ENCODE results near the gene DKK3. TPM values are rescaled to one million over a fixed set of nuclear protein-coding genes. Genes with fewer than 3 reads are reported as not detected.

Gene DKK3
- total and polyA plus RNA-seq, 7 donors, result 2.8 to 10.5 (median 4.1) TPM

DNA sequence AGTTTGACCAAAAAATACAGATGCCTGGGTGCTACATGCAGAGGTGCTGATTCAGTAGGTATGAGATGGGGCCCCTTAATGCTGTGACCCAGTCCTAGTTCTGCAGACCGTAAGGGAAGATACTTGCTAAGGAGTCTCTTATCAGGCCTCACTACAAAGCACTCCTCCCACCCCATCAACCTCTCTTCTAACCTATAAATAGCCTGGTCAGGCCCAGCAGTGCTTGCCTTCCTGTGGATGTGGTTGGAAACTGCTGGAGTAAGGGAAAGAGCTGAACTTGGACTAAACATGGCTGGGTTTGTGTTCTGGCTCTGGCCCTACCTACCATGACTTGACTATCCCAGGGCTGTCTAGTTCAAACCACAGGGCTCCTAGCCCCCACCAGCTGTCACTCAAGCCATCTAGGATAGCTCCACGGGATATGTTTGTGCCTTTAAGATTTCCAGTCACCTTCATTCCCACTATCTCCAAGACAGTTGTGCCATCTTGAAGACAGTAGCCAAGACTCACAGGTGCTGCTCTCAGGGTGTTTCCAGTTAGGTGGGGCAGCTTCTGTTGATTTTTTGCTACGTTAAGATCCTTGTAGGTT is 9.5 kb upstream of the DKK3 start:
- intact Hi-C loops (cut with DNase I), result no loop called here
- 77 to 86% (median 85%) methylated on average over 3 of the region's 3 CpGs for WGBS, 3 donors

DNA sequence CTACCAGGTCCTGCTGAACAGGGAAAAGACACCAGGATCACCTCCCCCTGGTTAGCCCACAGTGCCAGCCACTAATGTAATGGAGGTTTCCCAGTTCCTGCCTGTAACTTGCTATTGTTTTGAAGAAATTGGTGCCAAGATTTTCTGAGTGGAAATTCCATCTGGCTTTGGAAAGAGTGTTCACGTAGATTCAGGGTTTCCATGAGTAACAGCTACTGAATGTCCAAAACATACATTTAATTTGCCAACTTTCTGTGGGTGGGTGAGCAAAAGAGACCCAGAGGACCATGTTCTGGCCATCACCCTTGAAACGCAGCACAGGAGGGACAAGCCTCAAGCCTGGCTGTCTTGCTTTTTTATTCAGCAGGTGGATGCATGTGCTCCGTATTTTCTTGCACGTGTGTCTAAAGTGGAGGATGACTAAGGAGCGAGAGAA is 8.8 kb upstream of the DKK3 start:
- WGBS, 3 donors, result 36 to 57% (median 45%) methylated on average over 5 of the region's 5 CpGs
- ATAC-seq, result no peak
- DNase-seq, result no peak
- no peaks in the 10 kb centered on the region for H3K4me1 ChIP-seq
- H3K27ac ChIP-seq, result no peak overlapping the region
- H3K4me3 ChIP-seq, result no peak overlapping the region
- H3K27me3 ChIP-seq (ENCODE audit: insufficient read depth in 3 of 3, low read length in 2 of 3), result no peaks in the 10 kb centered on the region
- TF ChIP-seq, protein P1, sequence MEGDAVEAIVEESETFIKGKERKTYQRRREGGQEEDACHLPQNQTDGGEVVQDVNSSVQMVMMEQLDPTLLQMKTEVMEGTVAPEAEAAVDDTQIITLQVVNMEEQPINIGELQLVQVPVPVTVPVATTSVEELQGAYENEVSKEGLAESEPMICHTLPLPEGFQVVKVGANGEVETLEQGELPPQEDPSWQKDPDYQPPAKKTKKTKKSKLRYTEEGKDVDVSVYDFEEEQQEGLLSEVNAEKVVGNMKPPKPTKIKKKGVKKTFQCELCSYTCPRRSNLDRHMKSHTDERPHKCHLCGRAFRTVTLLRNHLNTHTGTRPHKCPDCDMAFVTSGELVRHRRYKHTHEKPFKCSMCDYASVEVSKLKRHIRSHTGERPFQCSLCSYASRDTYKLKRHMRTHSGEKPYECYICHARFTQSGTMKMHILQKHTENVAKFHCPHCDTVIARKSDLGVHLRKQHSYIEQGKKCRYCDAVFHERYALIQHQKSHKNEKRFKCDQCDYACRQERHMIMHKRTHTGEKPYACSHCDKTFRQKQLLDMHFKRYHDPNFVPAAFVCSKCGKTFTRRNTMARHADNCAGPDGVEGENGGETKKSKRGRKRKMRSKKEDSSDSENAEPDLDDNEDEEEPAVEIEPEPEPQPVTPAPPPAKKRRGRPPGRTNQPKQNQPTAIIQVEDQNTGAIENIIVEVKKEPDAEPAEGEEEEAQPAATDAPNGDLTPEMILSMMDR (IDR thresholded peaks at IDR 0.05), result no peak
- intact Hi-C loops (cut with DNase I), result no loop called here
- H3K36me3 ChIP-seq (ENCODE audit: insufficient read depth in 1 of 2, low read depth in 1 of 2), result no peaks in the 10 kb centered on the region
- no peaks in the 10 kb centered on the region for H3K9me3 ChIP-seq

More for the DNA sequence above, 9.5 kb upstream of the DKK3 start:
- no peaks in the 10 kb centered on the region for H3K36me3 ChIP-seq (ENCODE audit: insufficient read depth in 1 of 2, low read depth in 1 of 2)
- H3K27ac ChIP-seq, result no peak overlapping the region
- H3K9me3 ChIP-seq, result no peaks in the 10 kb centered on the region
- peak in 1 of 4 donors; percentile 25 for ATAC-seq
- TF ChIP-seq, protein P1 (IDR thresholded peaks at IDR 0.05), result no peak
- DNase-seq, result no peak
- no peak overlapping the region for H3K4me3 ChIP-seq
- H3K4me1 ChIP-seq, result no peaks in the 10 kb centered on the region
- H3K27me3 ChIP-seq (ENCODE audit: insufficient read depth in 3 of 3, low read length in 2 of 3), result no peaks in the 10 kb centered on the region

DNA sequence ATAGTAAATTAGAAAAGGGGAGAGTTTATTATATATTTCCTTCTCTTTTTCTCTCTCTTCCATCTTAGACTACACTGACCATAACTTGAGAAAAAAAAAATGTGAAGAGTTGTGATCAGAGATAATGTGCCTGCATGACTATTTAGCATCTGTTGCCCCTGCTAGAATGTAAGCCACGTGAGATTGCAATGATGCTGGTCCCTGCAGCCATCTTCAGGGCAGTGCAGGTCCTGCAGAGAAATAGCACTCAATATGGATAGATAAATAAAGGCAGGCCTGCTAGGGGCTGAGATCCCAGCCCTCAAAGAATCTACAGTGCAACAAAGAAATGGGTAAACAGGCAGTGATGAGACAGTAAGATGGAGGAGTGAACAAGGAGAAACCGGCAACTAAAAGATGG is 7.8 kb upstream of the DKK3 start:
- Histone ChIP-seq H3K4me3 (no peak overlapping the region), H3K4me1 (no peaks in the 10 kb centered on the region), H3K36me3 (ENCODE audit: insufficient read depth in 1 of 2, low read depth in 1 of 2) (no peaks in the 10 kb centered on the region), H3K27ac (no peak overlapping the region), H3K27me3 (ENCODE audit: insufficient read depth in 3 of 3, low read length in 2 of 3) (no peaks in the 10 kb centered on the region), H3K9me3 (no peaks in the 10 kb centered on the region)
- WGBS, 3 donors, result 84 to 86% (median 84%) methylated on average over 2 of the region's 2 CpGs
- DNase-seq (no peak), ATAC-seq (no peak)
- TF ChIP-seq, protein P1 (IDR thresholded peaks at IDR 0.05), result no peak
- intact Hi-C loops (cut with DNase I), result no loop called here

DNA sequence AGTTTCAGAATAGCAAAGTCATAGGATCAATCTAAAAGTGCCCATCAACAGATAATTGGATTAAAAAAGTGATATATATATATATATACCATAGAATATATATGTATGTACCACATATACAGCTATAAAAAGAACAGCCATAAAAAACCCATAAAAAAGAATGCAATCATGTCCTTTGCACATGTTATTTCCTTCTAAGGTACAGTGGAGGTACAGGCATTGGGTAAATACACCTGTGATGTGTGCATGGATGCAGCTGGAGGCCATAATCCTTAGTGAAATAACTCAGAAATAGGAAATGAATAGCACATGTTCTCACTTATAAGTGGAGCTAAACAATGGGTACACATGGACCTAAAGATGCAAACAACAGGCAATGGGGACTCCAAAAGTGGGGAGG is 7.1 kb upstream of the DKK3 start:
- Histone ChIP-seq H3K27me3 (ENCODE audit: insufficient read depth in 3 of 3, low read length in 2 of 3) (peaks cover 0 to 6% (median 0%) of the 10 kb centered on the region in 3 donors), H3K36me3 (ENCODE audit: insufficient read depth in 1 of 2, low read depth in 1 of 2) (no peaks in the 10 kb centered on the region), H3K4me3 (no peak overlapping the region), H3K27ac (no peak overlapping the region), H3K9me3 (no peaks in the 10 kb centered on the region), H3K4me1 (no peaks in the 10 kb centered on the region)
- intact Hi-C loops (cut with DNase I), result no loop called here
- TF ChIP-seq, protein P1 (IDR thresholded peaks at IDR 0.05), result no peak
- DNase-seq (no peak), ATAC-seq (no peak)

DNA sequence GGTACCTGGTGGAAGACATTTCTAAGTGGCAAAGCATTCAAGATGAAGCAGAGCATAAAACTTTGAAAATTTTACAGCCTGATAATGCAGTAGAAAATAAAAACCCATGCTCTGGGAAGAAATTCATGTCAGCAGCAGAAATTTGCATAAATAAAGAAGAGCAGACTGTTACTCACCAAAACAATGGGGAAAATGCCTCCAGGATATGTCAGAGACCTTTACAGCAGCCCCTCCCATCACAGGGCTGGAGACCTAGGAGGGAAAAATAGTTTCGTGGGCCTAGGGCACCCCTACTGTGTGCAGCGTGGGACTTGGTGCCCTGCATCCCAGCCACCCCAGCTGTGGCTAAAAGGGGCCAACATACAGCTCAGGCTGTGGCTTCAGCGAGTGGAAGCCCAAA is 5.4 kb upstream of the DKK3 start:
- DNase-seq (no peak), ATAC-seq (no peak)
- 80 to 87% (median 83%) methylated on average over 3 of the region's 3 CpGs for WGBS, 3 donors
- intact Hi-C loops (cut with DNase I), result no loop called here
- no peaks in the 10 kb centered on the region for H3K9me3 ChIP-seq
- TF ChIP-seq, protein P1 (IDR thresholded peaks at IDR 0.05), result no peak
- no peak overlapping the region for H3K4me3 ChIP-seq
- H3K27ac ChIP-seq, result no peak overlapping the region
- H3K36me3 ChIP-seq (ENCODE audit: insufficient read depth in 1 of 2, low read depth in 1 of 2), result no peaks in the 10 kb centered on the region
- peaks cover 0 to 21% (median 6%) of the 10 kb centered on the region in 3 donors for H3K27me3 ChIP-seq (ENCODE audit: insufficient read depth in 3 of 3, low read length in 2 of 3)
- H3K4me1 ChIP-seq, result no peaks in the 10 kb centered on the region
